OCI-LY1 (cell line): Measurements from ENCODE around the gene PEX11B.

Source experiments
- EZH2 ChIP-seq: fragments of 200-600 bp; sonication (generic), shearing (Covaris generic); IDR thresholded peaks from 2 replicates; pipeline ENCODE4 v1.8.0; 2017; ENCODE audit warnings: borderline replicate concordance, mixed run types, mild to moderate bottlenecking, antibody characterized with exemption, low read length, moderate library complexity, mixed read lengths
- TF ChIP-seq, protein P1 (sequence below): fragments of 200-600 bp; sonication (generic), shearing (Covaris generic); IDR thresholded peaks from 2 replicates; pipeline ENCODE4 v1.5.1; 2017; ENCODE audit warnings: mild to moderate bottlenecking, antibody characterized with exemption, low read length, moderate library complexity, mixed read lengths

DNA sequence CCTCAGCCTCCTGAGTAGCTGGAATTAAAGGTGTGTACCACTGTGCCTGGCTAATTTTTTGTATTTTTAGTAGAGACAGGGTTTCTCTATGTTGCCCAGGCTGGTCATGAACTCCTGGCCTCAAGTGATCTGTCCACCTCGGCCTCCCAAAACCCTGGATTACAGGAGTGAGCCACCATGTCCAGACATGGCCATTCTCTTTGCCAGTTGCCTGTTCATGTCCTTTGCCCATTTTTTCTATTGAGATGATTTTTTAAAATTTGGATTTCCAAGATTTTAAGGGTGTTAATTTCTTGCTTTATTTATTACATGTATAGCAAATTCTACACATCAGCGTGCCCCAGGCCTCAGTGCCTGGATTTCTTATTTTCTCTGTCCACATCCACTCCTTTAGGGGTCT lies 48.8 kb upstream of the PEX11B start:
- TF ChIP-seq, protein P1, sequence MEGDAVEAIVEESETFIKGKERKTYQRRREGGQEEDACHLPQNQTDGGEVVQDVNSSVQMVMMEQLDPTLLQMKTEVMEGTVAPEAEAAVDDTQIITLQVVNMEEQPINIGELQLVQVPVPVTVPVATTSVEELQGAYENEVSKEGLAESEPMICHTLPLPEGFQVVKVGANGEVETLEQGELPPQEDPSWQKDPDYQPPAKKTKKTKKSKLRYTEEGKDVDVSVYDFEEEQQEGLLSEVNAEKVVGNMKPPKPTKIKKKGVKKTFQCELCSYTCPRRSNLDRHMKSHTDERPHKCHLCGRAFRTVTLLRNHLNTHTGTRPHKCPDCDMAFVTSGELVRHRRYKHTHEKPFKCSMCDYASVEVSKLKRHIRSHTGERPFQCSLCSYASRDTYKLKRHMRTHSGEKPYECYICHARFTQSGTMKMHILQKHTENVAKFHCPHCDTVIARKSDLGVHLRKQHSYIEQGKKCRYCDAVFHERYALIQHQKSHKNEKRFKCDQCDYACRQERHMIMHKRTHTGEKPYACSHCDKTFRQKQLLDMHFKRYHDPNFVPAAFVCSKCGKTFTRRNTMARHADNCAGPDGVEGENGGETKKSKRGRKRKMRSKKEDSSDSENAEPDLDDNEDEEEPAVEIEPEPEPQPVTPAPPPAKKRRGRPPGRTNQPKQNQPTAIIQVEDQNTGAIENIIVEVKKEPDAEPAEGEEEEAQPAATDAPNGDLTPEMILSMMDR = no peak
- TF ChIP-seq EZH2 = no peak
